ENCODE measurements around the gene NRCAM.

The NRCAM gene

GRCh38 chr7:108197371-108198091 is 258.7 kb downstream of the NRCAM start:
- H3K27ac ChIP-seq (ENCODE audit: low read depth, low read length), result no peak overlapping the region
- no peaks in the 10 kb centered on the region for H3K27me3 ChIP-seq (ENCODE audit: low read length)
- no peak overlapping the region for H3K4me2 ChIP-seq (ENCODE audit: low read depth, low read length, poor library complexity, severe bottlenecking)
- no peak overlapping the region for H2AFZ ChIP-seq (ENCODE audit: low read depth, low read length, severe bottlenecking)
- H3K9ac ChIP-seq (ENCODE audit: low read length), result no peak overlapping the region
- no peaks in the 10 kb centered on the region for H3K36me3 ChIP-seq (ENCODE audit: low read length)
- no peaks in the 10 kb centered on the region for H4K20me1 ChIP-seq (ENCODE audit: low read depth, low read length)
- no peaks in the 10 kb centered on the region for H3K9me2 ChIP-seq (replicated peaks; ENCODE audit: insufficient read depth, low read length)
- no peaks in the 10 kb centered on the region for H3K79me2 ChIP-seq (ENCODE audit: insufficient read depth, low read length)
- no peaks in the 10 kb centered on the region for H3F3A ChIP-seq (ENCODE audit: insufficient read depth)
- TF ChIP-seq CTCF (IDR thresholded peaks at IDR 0.05; ENCODE audit: insufficient read depth, low read length, poor library complexity, severe bottlenecking) (no peak), EZH2phosphoT487 (conservative IDR thresholded peaks at IDR 0.05; ENCODE audit: low read length) (no peak)
- no peaks in the 10 kb centered on the region for H3K9me3 ChIP-seq (ENCODE audit: insufficient read depth, low read length)
- no peak overlapping the region for H3K4me3 ChIP-seq (ENCODE audit: insufficient read depth, low read length, poor library complexity, severe bottlenecking)

DNA sequence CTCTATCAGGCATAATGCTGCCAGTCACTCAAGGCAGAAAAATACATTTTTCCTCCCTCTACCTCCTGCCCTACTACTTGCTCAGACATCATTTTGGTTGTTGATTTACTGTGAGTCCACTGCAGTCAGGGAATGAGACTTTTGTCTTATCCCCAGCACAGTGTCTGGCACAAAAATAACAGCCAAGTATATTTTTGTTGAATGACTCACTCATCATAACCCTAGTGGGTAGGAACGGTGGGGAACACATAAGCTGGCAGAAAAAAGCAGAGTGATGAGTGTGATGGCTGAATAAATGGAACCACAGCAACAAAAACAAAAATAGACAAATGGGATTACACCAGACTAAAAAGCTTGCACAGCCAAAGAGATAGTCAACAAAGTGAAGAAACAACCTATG is 260.2 kb downstream of the NRCAM start:
- no peak overlapping the region for H3K4me3 ChIP-seq (ENCODE audit: insufficient read depth, low read length, poor library complexity, severe bottlenecking)
- no peak overlapping the region for H2AFZ ChIP-seq (ENCODE audit: low read depth, low read length, severe bottlenecking)
- H3K9ac ChIP-seq (ENCODE audit: low read length), result no peak overlapping the region
- no peak for TF ChIP-seq CTCF (IDR thresholded peaks at IDR 0.05; ENCODE audit: insufficient read depth, low read length, poor library complexity, severe bottlenecking)
- no peak for TF ChIP-seq EZH2phosphoT487 (conservative IDR thresholded peaks at IDR 0.05; ENCODE audit: low read length)
- no peaks in the 10 kb centered on the region for H3K79me2 ChIP-seq (ENCODE audit: insufficient read depth, low read length)
- H3K36me3 ChIP-seq (ENCODE audit: low read length), result no peaks in the 10 kb centered on the region
- H3F3A ChIP-seq (ENCODE audit: insufficient read depth), result no peaks in the 10 kb centered on the region
- H4K20me1 ChIP-seq (ENCODE audit: low read depth, low read length), result no peaks in the 10 kb centered on the region
- H3K9me3 ChIP-seq (ENCODE audit: insufficient read depth, low read length), result no peaks in the 10 kb centered on the region
- H3K27me3 ChIP-seq (ENCODE audit: low read length), result no peaks in the 10 kb centered on the region
- no peak overlapping the region for H3K4me2 ChIP-seq (ENCODE audit: low read depth, low read length, poor library complexity, severe bottlenecking)
- H3K9me2 ChIP-seq (replicated peaks; ENCODE audit: insufficient read depth, low read length), result no peaks in the 10 kb centered on the region
- no peak overlapping the region for H3K27ac ChIP-seq (ENCODE audit: low read depth, low read length)

DNA sequence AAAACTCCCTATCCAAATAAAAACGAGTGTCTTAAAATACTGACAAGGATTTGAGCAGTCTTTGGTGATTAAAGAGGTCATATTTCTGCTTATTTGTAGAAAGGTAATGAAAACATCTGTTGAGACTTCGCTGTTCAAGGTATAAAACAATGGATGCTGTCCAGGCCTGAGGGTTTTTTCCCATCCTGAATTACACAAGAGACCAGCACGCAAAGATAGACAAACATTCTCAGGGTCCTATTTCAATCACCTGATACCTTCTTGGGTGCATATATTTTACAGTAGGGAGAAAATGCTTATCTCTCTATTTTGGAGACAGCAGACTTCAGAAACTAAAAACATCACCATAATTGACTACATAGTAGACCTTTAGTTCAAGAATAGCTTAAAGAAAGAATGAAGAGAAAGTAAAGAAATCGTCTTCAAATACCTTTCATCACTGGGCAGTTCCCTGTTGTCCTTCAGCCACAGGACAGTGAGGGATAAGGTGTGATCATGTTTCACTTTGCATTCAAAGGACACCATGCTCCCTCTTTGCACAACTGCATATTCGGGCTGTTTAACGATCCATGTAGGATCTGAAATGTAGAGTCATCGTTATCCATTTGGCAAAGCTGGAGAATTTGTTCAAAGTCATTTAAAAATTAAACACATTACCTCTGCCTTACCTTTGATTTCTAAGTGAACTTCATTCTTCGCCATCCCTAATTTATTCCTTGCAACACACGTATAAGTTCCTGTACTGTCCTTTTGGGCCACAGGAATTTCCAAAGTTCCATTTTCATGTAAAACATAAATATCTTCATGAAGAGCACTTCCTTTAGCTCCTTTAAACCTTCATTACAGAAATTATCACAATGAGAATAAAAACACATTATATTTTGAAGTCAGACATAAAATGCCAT is 262.4 kb downstream of the NRCAM start:
- no peak overlapping the region for H3K4me3 ChIP-seq (ENCODE audit: insufficient read depth, low read length, poor library complexity, severe bottlenecking)
- no peaks in the 10 kb centered on the region for H3F3A ChIP-seq (ENCODE audit: insufficient read depth)
- no peak overlapping the region for H2AFZ ChIP-seq (ENCODE audit: low read depth, low read length, severe bottlenecking)
- TF ChIP-seq EZH2phosphoT487 (conservative IDR thresholded peaks at IDR 0.05; ENCODE audit: low read length) (no peak), CTCF (IDR thresholded peaks at IDR 0.05; ENCODE audit: insufficient read depth, low read length, poor library complexity, severe bottlenecking) (no peak)
- H3K36me3 ChIP-seq (ENCODE audit: low read length), result no peaks in the 10 kb centered on the region
- no peaks in the 10 kb centered on the region for H4K20me1 ChIP-seq (ENCODE audit: low read depth, low read length)
- H3K4me2 ChIP-seq (ENCODE audit: low read depth, low read length, poor library complexity, severe bottlenecking), result no peak overlapping the region
- H3K27ac ChIP-seq (ENCODE audit: low read depth, low read length), result no peak overlapping the region
- H3K27me3 ChIP-seq (ENCODE audit: low read length), result no peaks in the 10 kb centered on the region
- H3K9me3 ChIP-seq (ENCODE audit: insufficient read depth, low read length), result no peaks in the 10 kb centered on the region
- H3K79me2 ChIP-seq (ENCODE audit: insufficient read depth, low read length), result no peaks in the 10 kb centered on the region
- H3K9me2 ChIP-seq (replicated peaks; ENCODE audit: insufficient read depth, low read length), result no peaks in the 10 kb centered on the region
- H3K9ac ChIP-seq (ENCODE audit: low read length), result no peak overlapping the region

All from SU-DHL-6 (cell line).